Liver (tissue), 3 donors: ENCODE measurements around the gene OTOGL.

Experiments
- CTCF ChIP-seq: fragments of 150-350 bp; IDR thresholded peaks from 2 replicates; pipeline ENCODE4 v1.5.1; 2017; ENCODE audit warnings: improper control_type of control experiment, low read depth, low read length; ENCODE audit not compliant: missing input control
- EGR1 ChIP-seq, 2 donors: IDR thresholded peaks; 2 replicates each; pipeline ENCODE4 v1.6.1; 2016 to 2018; ENCODE audit warnings: antibody characterized with exemption in 2 of 2, low read depth in 2 of 2
- FOXA1 ChIP-seq: IDR thresholded peaks from 2 replicates; pipeline ENCODE4 v1.6.1; 2016; ENCODE audit warnings: antibody characterized with exemption
- GABPA ChIP-seq, 2 donors: IDR thresholded peaks in 1 of 2; conservative IDR thresholded peaks in 1 of 2; 2 replicates each; pipeline ENCODE4 v1.6.1; 2016; ENCODE audit warnings: antibody characterized with exemption in 2 of 2, mild to moderate bottlenecking in 1 of 2, moderate library complexity in 1 of 2
- HNF4G ChIP-seq: IDR thresholded peaks from 2 replicates; pipeline ENCODE4 v1.6.1; 2016; ENCODE audit warnings: antibody characterized with exemption
- JUND ChIP-seq, 2 donors: IDR thresholded peaks; 2 replicates each; pipeline ENCODE4 v1.6.1; 2016; ENCODE audit warnings: antibody characterized with exemption in 2 of 2
- MAX ChIP-seq: IDR thresholded peaks from 2 replicates; pipeline ENCODE4 v1.6.1; 2016; ENCODE audit warnings: antibody characterized with exemption
- NR2F2 ChIP-seq: IDR thresholded peaks from 2 replicates; pipeline ENCODE4 v1.6.1; 2016; ENCODE audit warnings: antibody characterized with exemption
- RAD21 ChIP-seq, 2 donors: IDR thresholded peaks; 2 replicates each; pipeline ENCODE4 v1.6.1; 2016; ENCODE audit warnings: antibody characterized with exemption in 2 of 2, mild to moderate bottlenecking in 2 of 2
- TAF1 ChIP-seq: conservative IDR thresholded peaks from 2 replicates; pipeline ENCODE4 v1.6.1; 2016; ENCODE audit warnings: antibody characterized with exemption, mild to moderate bottlenecking
- YY1 ChIP-seq: IDR thresholded peaks from 2 replicates; pipeline ENCODE4 v1.6.1; 2016; ENCODE audit warnings: antibody characterized with exemption, mild to moderate bottlenecking
- TF ChIP-seq, protein P1 (sequence below): IDR thresholded peaks from 2 replicates; pipeline ENCODE4 v1.6.1; 2016; ENCODE audit warnings: antibody characterized with exemption
- donor health status: healthy.
- donor health status: healthy.

DNA sequence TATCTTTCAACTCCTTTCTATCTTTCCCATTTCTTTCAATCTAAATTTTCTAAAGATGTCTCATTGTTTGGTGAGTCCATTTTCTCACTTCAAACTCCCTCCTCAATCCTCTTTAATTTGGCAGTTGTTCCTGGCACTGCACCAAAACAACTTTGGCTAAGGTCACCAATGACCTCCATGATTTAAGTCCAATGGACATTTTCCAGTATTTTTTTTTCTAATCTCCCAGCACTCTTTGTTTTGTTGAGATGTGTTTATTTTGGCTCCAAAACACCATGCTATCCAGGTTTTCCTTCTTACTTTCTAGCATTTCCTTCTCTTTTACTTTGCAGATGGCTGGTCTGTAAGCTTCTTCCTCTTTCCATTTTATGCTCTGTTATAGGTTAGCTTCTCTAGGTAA is 42.5 kb upstream of the OTOGL start:
- TF ChIP-seq CTCF = no peak
- TF ChIP-seq FOXA1 = no peak
- no peak for TF ChIP-seq EGR1 (IDR thresholded peaks at IDR 0.05; ENCODE audit: low read depth in 2 of 2)
- TF ChIP-seq NR2F2 = no peak
- no peak for TF ChIP-seq GABPA (IDR thresholded peaks at IDR 0.05 in 1 of 2, conservative IDR thresholded peaks at IDR 0.05 in 1 of 2)
- no peak for TF ChIP-seq YY1
- TF ChIP-seq, protein P1, sequence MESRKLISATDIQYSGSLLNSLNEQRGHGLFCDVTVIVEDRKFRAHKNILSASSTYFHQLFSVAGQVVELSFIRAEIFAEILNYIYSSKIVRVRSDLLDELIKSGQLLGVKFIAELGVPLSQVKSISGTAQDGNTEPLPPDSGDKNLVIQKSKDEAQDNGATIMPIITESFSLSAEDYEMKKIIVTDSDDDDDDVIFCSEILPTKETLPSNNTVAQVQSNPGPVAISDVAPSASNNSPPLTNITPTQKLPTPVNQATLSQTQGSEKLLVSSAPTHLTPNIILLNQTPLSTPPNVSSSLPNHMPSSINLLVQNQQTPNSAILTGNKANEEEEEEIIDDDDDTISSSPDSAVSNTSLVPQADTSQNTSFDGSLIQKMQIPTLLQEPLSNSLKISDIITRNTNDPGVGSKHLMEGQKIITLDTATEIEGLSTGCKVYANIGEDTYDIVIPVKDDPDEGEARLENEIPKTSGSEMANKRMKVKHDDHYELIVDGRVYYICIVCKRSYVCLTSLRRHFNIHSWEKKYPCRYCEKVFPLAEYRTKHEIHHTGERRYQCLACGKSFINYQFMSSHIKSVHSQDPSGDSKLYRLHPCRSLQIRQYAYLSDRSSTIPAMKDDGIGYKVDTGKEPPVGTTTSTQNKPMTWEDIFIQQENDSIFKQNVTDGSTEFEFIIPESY = no peak
- TF ChIP-seq MAX = no peak
- TF ChIP-seq JUND (IDR thresholded peaks at IDR 0.05) = no peak
- TF ChIP-seq RAD21 (IDR thresholded peaks at IDR 0.05) = no peak
- no peak for TF ChIP-seq HNF4G
- TF ChIP-seq TAF1 = no peak
